Inflammatory macrophage treated with lipopolysaccharide for 4 hours (primary cell): Measurements from ENCODE around the gene NXF1.
A peak's percentile ranks its signal among the peaks of the same experiment; 100 is the strongest.
"Not testable (repeated sequence)": the region's sequence is repeated elsewhere in the genome, so short reads cannot be mapped to it uniquely, and the experiment has no call there.

Experiments used
- DNase-seq: peaks from one replicate; pipeline ENCODE4 v3.0.0-alpha.2; 2020

NXF1 gene

GRCh38 chr11:62805076-62805892 lies at the start of gene NXF1:
NXF1 (minus strand) TSS chr11:62805440; CDS start chr11:62805356, 84 bp downstream.
- DNase-seq = peak; percentile 95

GRCh38 chr11:62854013-62854824 lies 49.0 kb upstream of the NXF1 start:
- no peak for DNase-seq

DNA sequence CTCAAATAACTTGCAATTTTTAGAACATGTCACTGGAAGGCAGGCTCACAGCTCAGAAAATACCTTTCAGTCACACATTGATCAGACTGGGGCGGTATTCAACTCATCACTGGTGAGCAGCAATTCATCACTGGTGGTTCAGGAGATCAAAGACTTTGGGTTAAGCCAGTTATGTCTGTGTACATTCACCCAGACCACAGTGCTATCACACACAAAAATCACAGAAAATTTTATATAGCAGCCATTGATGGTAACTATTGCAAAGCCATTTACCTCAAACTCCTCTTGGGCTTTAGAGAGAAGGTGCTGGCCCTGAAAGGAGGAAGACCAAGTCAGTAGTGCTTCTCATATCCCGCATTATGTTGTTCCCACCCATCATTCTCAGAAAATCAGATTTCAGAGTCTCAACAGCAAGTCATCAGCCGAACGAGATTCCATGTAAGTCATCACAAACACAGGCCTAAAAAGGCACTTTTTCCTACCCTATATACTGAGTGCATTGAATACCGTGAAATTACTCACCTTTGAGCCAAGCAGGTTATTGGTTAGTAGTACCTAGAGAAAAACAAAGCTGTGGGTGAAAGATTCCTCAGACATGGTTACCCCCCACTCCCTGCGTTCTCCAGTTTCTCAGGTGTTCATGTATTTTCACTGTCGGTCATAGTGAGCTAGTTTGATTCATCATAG lies 48.2 kb upstream of the NXF1 start:
- DNase-seq = no peak

DNA sequence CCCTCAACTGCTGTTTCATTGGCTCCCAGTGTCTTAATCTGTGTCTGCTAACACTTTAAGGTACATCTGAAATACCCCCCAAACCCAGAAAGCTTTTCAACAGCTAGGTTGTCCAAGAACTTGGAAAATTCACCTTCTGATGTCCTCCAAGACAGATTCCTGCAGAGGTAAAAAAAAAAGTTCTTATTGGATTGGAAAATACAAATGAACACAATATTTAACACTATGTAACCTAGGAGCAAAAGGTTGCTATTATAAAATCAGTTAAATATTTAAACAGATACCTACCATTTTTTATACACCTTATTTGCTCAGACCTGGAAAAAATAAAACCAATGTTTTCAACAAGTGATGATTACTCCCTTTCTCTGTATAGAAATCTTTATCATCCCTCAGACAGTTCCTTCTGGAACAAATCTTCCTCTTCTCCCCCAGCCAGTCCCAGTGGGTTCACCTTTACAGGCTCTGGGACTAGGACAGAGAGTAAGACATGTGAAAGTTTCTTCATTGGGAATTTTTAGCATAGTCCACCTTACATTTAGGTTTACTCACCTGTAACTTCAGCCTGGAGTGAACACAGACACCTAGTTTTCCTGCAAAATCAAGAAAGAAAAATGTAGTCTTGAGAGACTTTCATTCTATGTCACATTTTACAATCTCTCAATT lies 47.4 kb upstream of the NXF1 start:
- no peak for DNase-seq

GRCh38 chr11:62851807-62852522 lies 46.7 kb upstream of the NXF1 start:
- DNase-seq = no peak

GRCh38 chr11:62850911-62851806 lies 45.9 kb upstream of the NXF1 start:
- DNase-seq = no peak

DNA sequence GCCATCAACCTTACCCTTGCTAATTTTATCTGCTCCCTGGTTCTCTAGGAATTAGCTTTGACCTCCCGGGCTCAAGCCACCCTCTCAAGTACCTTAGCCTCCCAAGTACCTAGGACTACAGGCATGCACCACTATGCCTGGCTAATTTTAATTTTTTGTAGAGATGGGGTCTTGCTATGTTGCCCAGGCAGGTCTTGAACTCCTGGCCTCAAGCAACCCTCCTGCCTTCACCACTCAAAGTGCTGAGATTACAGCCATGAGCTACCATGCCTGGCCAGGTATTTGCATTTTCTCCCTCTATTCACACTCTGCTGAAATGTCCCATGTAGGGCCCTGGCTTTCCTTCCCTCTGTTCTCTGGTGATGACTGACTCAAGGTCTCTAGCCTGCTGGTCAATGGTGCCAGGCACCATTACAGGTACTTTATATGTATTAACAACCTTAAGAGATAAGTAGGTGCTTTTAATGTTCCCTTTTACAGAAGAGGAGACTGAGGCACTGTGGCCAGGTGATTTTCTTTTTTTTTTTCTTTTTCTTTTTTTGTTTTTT lies 42.6 kb upstream of the NXF1 start:
- no peak for DNase-seq

DNA sequence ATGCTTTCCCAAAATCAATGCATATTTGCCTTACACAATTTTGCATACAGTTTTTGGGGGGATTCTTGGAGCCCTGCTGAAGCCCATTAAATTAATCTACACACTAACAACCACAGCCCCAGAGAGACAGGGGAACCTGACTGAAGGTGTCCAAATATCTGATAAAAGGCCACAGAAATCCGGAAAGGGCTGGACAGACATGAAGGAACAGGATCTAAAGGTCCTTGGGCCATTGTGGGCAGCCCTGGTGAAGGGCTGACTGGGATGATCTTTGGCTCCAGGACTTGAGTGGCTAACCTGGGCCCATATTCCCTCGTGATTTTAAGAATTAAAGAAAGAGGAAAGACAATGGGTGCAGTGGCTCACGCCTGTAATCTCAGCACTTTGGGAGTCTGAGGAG lies 40.9 kb upstream of the NXF1 start:
- no peak for DNase-seq

GRCh38 chr11:62844154-62844553 lies 38.9 kb upstream of the NXF1 start:
- no peak for DNase-seq

GRCh38 chr11:62843466-62843865 lies 38.2 kb upstream of the NXF1 start:
- no peak for DNase-seq

DNA sequence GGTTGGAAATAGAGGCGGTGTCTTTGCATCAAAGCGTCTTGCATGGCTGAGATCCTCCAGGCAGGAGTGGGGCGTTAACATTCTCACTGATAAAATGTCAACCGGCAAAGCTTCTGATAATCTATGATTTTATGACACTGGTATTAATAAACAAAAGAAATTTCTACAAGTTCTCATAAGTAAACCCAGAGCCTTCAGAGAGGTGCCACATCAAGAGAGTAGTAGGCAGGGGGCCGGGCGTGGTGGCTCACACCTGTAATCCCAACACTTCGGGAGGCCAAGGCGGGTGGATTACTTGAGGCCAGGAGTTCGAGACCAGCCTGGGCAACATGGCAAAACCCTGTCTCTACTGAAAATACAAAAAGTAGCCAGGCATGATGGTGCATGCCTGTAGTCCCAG lies 37.7 kb upstream of the NXF1 start:
- not testable (repeated sequence) for DNase-seq

DNA sequence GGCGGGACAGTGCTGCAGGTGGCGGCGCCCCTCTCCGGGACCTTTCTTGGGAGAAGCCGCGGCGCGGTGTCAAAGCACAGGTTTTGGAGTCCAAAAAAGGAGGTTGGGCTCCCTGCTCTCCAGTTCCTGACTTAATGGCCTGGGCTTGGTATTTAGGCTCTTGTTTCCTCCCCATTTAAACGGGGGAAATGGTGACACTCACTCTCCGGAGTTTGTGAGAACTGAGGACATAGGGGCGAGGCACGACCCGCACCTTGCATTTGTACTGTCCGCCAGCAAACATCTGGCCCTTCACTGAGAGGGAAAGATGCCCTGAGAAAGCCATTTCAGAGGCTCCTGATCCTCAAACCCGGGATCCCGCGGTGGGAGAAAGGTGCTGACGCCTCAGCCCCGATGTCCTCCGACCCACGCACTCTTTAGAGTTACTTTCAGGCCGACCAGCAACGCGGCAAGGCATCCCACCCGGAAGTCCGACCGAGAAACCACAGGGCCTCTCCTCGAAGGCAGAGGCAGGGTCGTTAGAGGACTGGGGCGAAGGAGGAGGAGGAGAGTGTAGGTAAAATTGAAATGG lies 37.0 kb upstream of the NXF1 start:
- peak; percentile 37 for DNase-seq

GRCh38 chr11:62841361-62842170 lies 36.3 kb upstream of the NXF1 start:
- peak; percentile 99 for DNase-seq

- DNase-seq = peak; percentile 92
These were observed 35.6 kb upstream of the NXF1 start for GRCh38 chr11:62840721-62841360.

- DNase-seq = peak; percentile 97
These were observed 34.1 kb upstream of the NXF1 start, which contains the start of gene WDR74 for GRCh38 chr11:62839050-62839945. WDR74 (minus strand) TSS chr11:62839590; CDS start chr11:62839570, 20 bp downstream.

DNA sequence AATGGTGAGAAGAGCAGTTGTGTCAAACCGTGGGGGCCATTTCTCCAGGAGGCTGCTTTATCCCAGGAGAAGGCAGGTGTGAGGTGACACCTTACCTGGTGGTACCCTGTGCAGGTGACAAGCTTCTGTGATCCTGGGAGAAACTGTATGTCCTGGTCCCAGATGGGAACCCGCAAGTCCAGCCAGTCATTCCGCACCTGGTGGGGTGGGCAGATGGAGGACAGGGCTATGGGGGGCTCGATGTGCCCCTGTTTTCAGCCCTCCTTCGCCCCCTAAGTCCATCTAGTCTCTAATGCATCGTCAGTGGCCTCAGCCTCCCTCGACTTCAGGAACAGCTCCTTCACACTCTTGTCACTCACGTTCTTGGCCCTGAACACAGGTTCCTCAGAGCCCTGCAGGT lies 30.1 kb upstream of the NXF1 start:
- DNase-seq = no peak

- DNase-seq = peak; percentile 18
These were observed 27.3 kb upstream of the NXF1 start, which contains the start of gene TEX54 for GRCh38 chr11:62832336-62833234. TEX54 (minus strand) TSS chr11:62832841.
